Keratinocyte (primary cell): ENCODE results near the gene FREM2. TPM values are rescaled to one million over a fixed set of nuclear protein-coding genes. Genes with fewer than 3 reads are reported as not detected.
A peak's percentile ranks its signal among the peaks of the same experiment; 100 is the strongest.

Experiments
- DNase-seq: peaks from one replicate; pipeline ENCODE4 v3.0.0-alpha.2; 2011; ENCODE audit warnings: low read depth, missing footprints, low spot score
- FAIRE-seq: peaks from 2 replicates; lab custom pipeline; 2011; peaks lifted over from hg19 to GRCh38; lab: Jason Lieb, UNC
- H2AFZ ChIP-seq: 2 replicates; pipeline ENCODE4 v1.6.0; 2012; ENCODE audit warnings: low read length, control low read depth, inconsistent platforms; ENCODE audit not compliant: control insufficient read depth
- H3K27ac ChIP-seq: 2 replicates; pipeline ENCODE4 v1.5.1; 2011; ENCODE audit warnings: low read length; ENCODE audit not compliant: control insufficient read depth, insufficient read depth
- H3K27me3 ChIP-seq: 3 replicates; pipeline ENCODE4 v1.6.0; 2011; ENCODE audit warnings: low read length; ENCODE audit not compliant: control insufficient read depth, insufficient read depth; ENCODE audit errors: extremely low read depth
- H3K36me3 ChIP-seq, 2 experiments: 2 replicates in 1 of 2; 3 replicates in 1 of 2; pipeline ENCODE4 v1.5.1; 2011; ENCODE audit warnings: low read length in 2 of 2, mild to moderate bottlenecking in 1 of 2; ENCODE audit not compliant: control insufficient read depth in 2 of 2, insufficient read depth in 2 of 2; ENCODE audit errors: extremely low read depth in 1 of 2
- H3K4me1 ChIP-seq: 3 replicates; pipeline ENCODE4 v1.5.1; 2011; ENCODE audit warnings: low read length; ENCODE audit not compliant: control insufficient read depth, insufficient read depth; ENCODE audit errors: extremely low read depth
- H3K4me2 ChIP-seq: 3 replicates; pipeline ENCODE4 v1.6.0; 2011; ENCODE audit warnings: low read depth, low read length; ENCODE audit not compliant: control insufficient read depth, insufficient read depth; ENCODE audit errors: extremely low read depth
- H3K4me3 ChIP-seq, 3 experiments: fragments of 200-600 bp in 1 of 3; sonication (generic) in 1 of 3; 2 replicates in 2 of 3; 3 replicates in 1 of 3; pipeline ENCODE4 v1.5.1; 2011 to 2016; ENCODE audit warnings: low read length in 3 of 3, mild to moderate bottlenecking in 3 of 3, control low read depth in 2 of 3, inconsistent platforms in 1 of 3, low read depth in 1 of 3, mixed read lengths in 1 of 3, mixed run types in 1 of 3, moderate library complexity in 1 of 3; ENCODE audit not compliant: control insufficient read depth in 2 of 3, insufficient read depth in 2 of 3; ENCODE audit errors: extremely low read depth in 1 of 3
- H3K79me2 ChIP-seq: 2 replicates; pipeline ENCODE4 v1.6.0; 2012; ENCODE audit warnings: low read length; ENCODE audit not compliant: control insufficient read depth, insufficient read depth
- H3K9ac ChIP-seq: 3 replicates; pipeline ENCODE4 v1.6.0; 2011; ENCODE audit warnings: low read length; ENCODE audit not compliant: control insufficient read depth, insufficient read depth; ENCODE audit errors: extremely low read depth
- H3K9me1 ChIP-seq: 3 replicates; pipeline ENCODE4 v1.6.0; 2011; ENCODE audit warnings: low read length; ENCODE audit not compliant: control insufficient read depth, insufficient read depth; ENCODE audit errors: extremely low read depth
- H3K9me3 ChIP-seq: 2 replicates; pipeline ENCODE4 v1.5.1; 2012; ENCODE audit warnings: low read depth, low read length; ENCODE audit not compliant: control insufficient read depth
- H4K20me1 ChIP-seq: 3 replicates; pipeline ENCODE4 v1.6.0; 2011; ENCODE audit warnings: low read length; ENCODE audit not compliant: control insufficient read depth, insufficient read depth; ENCODE audit errors: extremely low read depth
- EZH2 ChIP-seq: IDR thresholded peaks from one replicate; pipeline ENCODE4 v1.6.1; 2012; ENCODE audit warnings: inconsistent platforms, mild to moderate bottlenecking, low read length, moderate library complexity
- dilution Hi-C: fragments of 300-500 bp; cut with MboI; formaldehyde crosslinking; loops from one replicate; pipeline ENCODE4 v1.7.0; 2020; ENCODE audit warnings: low sequenced_read_pairs; ENCODE audit not compliant: extremely low pct_ligation_motif_present
- polyA plus RNA-seq, 5 experiments: library from polyadenylated mRNA; depleted of rRNA in 3 of 5; stranded (reverse) in 3 of 5; stranded (forward) in 1 of 5; unstranded in 1 of 5; fragments of >200 nt; gene quantifications; 1 replicate in 1 of 5; 2 replicates in 3 of 5; 3 replicates in 1 of 5; pipeline versions ENCODE4 v1.2.1 to v1.2.3, GENCODE V29; 2011 to 2012; ENCODE audit warnings: missing spikeins in 2 of 5, low read depth in 1 of 5, low replicate concordance in 1 of 5
- TF ChIP-seq, protein P1 (sequence below), 3 experiments: IDR thresholded peaks in 1 of 3; conservative IDR thresholded peaks in 1 of 3; optimal IDR thresholded peaks in 1 of 3; 2 replicates in 2 of 3; 3 replicates in 1 of 3; pipeline versions ENCODE3 to v1.5.1; 2011; ENCODE audit warnings: low read length in 3 of 3, mild to moderate bottlenecking in 3 of 3, moderate library complexity in 2 of 3, control low read depth in 1 of 3, inconsistent platforms in 1 of 3; ENCODE audit not compliant: insufficient read depth in 2 of 3; ENCODE audit errors: extremely low read depth in 1 of 3

The FREM2 gene
- polyA plus RNA-seq, 1 donor (not counting 4 experiments of a cell fraction or from before 2014, with no cell fraction given), result 0.01 TPM

DNA sequence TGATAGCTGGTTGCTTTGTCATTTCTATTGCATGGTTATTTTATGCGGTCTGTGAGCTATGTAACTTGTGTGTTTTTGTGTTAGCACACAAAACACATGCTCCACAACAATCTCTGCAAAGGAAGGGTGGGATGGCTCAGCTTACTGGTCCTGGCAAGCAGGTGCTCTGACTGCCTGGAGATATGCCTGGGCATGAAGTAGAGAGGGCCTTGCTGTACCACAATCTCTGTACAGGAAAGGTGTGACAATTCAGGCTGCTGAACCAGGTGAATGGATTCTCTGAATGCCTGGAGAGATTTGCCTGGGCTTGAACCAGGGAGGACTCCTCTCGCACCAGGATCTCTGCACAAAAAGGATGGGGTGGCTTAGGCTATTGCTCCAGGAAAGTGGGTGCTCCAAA lies 234.2 kb downstream of the FREM2 start:
- FAIRE-seq, result peak; percentile 93
- Histone ChIP-seq H3K36me3 (no peaks in the 10 kb centered on the region), H3K79me2 (no peaks in the 10 kb centered on the region), H3K27me3 (no peaks in the 10 kb centered on the region), H3K27ac (no peak overlapping the region), H3K4me2 (peak overlapping the region; percentile 30), H3K9ac (no peak overlapping the region), H3K4me3 (no peak overlapping the region), H3K4me1 (peaks cover 9% of the 10 kb centered on the region), H3K9me3 (no peaks in the 10 kb centered on the region), H4K20me1 (no peaks in the 10 kb centered on the region), H2AFZ (peak overlapping the region; percentile 74), H3K9me1 (no peaks in the 10 kb centered on the region)
- no peak for DNase-seq
- dilution Hi-C loops, result no loop called here
- TF ChIP-seq, protein P1, sequence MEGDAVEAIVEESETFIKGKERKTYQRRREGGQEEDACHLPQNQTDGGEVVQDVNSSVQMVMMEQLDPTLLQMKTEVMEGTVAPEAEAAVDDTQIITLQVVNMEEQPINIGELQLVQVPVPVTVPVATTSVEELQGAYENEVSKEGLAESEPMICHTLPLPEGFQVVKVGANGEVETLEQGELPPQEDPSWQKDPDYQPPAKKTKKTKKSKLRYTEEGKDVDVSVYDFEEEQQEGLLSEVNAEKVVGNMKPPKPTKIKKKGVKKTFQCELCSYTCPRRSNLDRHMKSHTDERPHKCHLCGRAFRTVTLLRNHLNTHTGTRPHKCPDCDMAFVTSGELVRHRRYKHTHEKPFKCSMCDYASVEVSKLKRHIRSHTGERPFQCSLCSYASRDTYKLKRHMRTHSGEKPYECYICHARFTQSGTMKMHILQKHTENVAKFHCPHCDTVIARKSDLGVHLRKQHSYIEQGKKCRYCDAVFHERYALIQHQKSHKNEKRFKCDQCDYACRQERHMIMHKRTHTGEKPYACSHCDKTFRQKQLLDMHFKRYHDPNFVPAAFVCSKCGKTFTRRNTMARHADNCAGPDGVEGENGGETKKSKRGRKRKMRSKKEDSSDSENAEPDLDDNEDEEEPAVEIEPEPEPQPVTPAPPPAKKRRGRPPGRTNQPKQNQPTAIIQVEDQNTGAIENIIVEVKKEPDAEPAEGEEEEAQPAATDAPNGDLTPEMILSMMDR (optimal IDR thresholded peaks at IDR 0.05 in 1 of 3, IDR thresholded peaks at IDR 0.05 in 1 of 3, conservative IDR thresholded peaks at IDR 0.05 in 1 of 3; ENCODE audit: extremely low read depth in 1 of 3, insufficient read depth in 2 of 3, low read length in 3 of 3), result no peak
- no peak for TF ChIP-seq EZH2

DNA sequence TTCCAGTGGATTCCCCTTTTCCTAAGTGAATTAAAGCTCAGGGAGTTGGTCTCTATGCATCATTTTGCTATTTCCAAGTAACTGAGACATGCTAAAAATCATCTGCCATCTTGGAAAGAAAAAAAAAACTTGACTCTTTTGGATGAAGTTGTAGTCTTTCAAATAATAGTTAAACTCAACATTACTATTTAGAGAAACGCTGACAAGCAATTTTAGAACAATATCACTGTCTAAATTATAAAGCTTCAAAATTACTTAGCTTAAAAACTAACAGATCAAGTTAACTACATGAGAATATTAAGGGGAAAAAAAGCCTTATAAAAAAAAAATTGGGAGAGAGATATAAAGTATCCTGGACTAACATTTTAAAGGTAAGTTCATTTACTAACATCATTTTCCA lies 235.3 kb downstream of the FREM2 start:
- Histone ChIP-seq H3K9ac (no peak overlapping the region), H3K4me1 (peaks cover 9% of the 10 kb centered on the region), H2AFZ (no peak overlapping the region), H3K4me3 (no peak overlapping the region), H3K4me2 (no peak overlapping the region), H4K20me1 (no peaks in the 10 kb centered on the region), H3K27me3 (no peaks in the 10 kb centered on the region), H3K9me3 (no peaks in the 10 kb centered on the region), H3K79me2 (no peaks in the 10 kb centered on the region), H3K36me3 (no peaks in the 10 kb centered on the region), H3K27ac (no peak overlapping the region), H3K9me1 (no peaks in the 10 kb centered on the region)
- DNase-seq (no peak), FAIRE-seq (no peak)
- dilution Hi-C loops, result no loop called here
- no peak for TF ChIP-seq EZH2
- TF ChIP-seq, protein P1 (optimal IDR thresholded peaks at IDR 0.05 in 1 of 3, IDR thresholded peaks at IDR 0.05 in 1 of 3, conservative IDR thresholded peaks at IDR 0.05 in 1 of 3; ENCODE audit: extremely low read depth in 1 of 3, insufficient read depth in 2 of 3, low read length in 3 of 3), result no peak
